ENCODE measurements around the gene ABCB8.
A peak's percentile ranks its signal among the peaks of the same experiment; 100 is the strongest.

The ABCB8 gene

GRCh38 chr7:151057989-151058780, 29.9 kb downstream of the ABCB8 start:
- peak; percentile 89 to 94 for DNase-seq (ENCODE audit: low read depth in 2 of 2)

- DNase-seq (ENCODE audit: low read depth in 2 of 2) = no peak
Measured at GRCh38 chr7:151058781-151059366, 30.6 kb downstream of the ABCB8 start.

DNA sequence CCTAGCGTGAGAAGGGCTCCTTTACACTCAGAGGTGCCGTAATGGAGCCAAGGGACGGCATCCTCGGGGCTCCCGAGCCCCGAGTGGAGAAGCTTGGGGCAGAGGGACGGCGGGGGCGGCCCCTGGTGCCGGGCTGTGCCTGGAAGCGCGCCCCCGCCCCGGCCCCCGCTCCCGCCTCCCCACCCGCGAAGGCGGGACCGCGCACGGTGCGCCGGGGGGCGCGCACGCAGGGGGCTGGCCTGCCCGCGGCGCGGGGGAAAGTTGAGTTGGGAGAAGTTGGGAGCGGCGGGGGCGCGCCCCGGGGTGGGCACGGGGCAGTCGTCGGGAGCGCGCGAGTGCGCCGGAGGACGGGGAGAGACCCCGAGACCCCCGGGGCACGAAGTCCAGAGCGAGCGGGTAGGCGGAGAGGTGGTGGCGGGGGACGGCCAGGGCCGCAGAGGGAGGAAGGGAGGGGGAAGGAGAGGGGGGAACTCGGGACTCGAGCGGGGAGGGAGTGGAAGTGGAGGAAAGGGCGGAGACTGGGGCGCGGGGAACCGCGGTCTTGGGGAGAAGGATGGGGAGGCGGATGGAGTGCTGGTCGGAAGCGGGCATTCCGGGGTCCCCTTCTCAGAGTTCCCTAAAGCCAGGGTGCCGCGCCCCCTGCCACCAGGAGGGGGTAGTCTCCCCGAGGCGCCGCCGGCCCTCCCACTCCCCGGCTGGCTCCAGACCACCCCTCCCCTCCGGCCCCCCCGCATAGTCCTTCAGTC, 31.3 kb downstream of the ABCB8 start, which contains the start of gene SLC4A2:
Gene SLC4A2, plus strand, starts transcription at position 223 of the 746 bp plus-strand sequence. CDS start 2,399 bp downstream, outside the sequence.
- peak; percentile 58 to 69 for DNase-seq (ENCODE audit: low read depth in 2 of 2)

DNA sequence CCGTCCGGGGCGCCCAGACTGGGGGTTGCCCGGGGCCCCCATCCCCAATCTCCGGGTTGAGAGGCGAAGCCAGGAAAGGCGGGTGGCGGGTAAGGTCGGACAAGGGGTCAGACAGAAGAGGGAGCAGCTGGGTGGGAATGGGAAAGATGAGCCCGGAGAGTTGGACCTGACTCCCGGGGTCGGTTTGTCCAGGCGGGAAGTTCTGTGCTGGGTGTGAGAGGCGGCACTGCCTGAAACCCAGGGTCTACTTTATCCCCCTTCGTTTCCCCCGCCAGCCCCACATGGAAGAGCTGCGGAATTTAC, 31.8 kb downstream of the ABCB8 start:
- no peak for DNase-seq (ENCODE audit: low read depth in 2 of 2)

DNA sequence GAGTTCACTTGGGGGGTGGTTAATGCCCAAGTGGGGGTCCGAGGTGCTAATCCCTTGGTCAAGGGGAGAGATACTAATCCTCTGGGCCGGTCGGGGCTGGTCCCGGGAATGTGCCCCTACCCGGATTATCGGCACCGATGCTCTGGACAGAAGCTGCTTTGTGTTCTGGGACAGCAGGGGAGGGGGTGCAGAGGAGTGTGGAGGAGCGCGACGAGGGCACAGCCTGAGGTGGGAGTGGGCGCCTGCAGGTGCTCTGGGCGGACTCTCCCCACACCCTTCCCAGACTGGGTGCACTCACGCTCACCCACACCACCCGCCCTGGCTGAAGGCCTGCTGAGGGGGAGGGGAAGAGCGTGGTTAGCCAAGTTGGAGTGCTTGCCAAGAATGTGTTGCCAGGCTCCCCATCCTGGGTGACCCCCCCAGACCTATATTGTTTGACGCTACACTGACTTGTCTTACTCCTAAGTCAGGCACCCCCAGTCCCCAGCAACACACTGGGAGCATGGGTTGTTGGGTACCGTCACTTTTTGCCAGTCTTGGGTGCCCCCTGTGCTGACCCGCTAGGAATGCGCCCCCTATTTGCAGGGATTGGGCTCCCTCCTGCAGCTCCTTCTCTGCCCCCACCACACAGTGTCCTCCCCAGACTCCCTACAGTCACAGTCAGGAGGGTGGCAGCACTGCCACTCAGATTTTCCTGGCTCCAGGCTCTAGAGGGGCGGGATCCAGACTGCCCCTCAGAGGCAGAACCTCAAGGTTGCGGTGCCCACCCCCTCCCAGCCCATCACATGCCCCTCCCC, 32.4 kb downstream of the ABCB8 start:
- no peak for DNase-seq (ENCODE audit: low read depth in 2 of 2)

- no peak for DNase-seq (ENCODE audit: low read depth in 2 of 2)
Measured at GRCh38 chr7:151061213-151062110, 33.2 kb downstream of the ABCB8 start.

GRCh38 chr7:151062111-151062398, 33.8 kb downstream of the ABCB8 start:
- DNase-seq (ENCODE audit: low read depth in 2 of 2) = no peak

GRCh38 chr7:151062399-151063211, 34.4 kb downstream of the ABCB8 start:
- no peak for DNase-seq (ENCODE audit: low read depth in 2 of 2)

- no peak for DNase-seq (ENCODE audit: low read depth in 2 of 2)
Measured at GRCh38 chr7:151063212-151063561, 34.9 kb downstream of the ABCB8 start.

DNA sequence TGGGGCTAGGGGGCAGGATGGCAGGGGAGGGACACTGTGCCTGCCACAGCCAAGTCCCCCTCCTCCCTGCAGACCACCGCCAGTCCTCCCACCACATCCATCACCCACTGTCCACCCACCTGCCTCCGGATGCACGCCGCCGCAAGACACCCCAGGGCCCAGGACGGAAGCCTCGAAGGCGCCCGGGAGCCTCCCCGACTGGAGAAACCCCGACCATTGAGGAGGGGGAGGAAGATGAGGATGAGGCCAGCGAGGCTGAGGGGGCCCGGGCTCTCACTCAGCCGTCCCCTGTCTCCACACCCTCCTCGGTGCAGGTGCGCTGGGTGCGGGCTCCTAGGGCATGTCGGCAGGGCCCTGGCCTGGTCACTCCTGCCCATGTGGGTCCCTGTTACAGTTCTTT, 36.2 kb downstream of the ABCB8 start:
- DNase-seq (ENCODE audit: low read depth in 2 of 2) = no peak

- no peak for DNase-seq (ENCODE audit: low read depth in 2 of 2)
Measured at GRCh38 chr7:151064993-151065392, 36.7 kb downstream of the ABCB8 start.

DNA sequence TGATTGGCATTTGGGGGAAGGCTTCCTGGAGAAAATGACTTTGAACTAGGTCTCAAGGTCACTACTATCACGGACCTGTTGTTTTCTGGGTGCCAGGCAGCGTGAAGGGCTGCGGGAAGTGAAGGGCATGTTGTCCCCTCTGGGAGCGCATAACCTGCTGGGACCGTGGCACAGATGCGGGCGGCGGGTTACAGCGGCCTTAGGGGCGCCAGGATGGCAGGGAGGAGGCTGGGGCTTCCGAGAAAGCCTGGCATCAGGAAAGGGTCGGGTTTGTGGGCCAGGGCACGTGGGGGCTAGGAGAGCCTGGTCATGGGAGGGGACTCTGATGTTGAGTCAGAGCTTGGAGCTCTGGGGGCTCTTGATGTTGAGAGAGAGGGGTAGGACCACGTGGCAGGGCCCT, 37.3 kb downstream of the ABCB8 start:
- DNase-seq (ENCODE audit: low read depth in 2 of 2) = no peak

GRCh38 chr7:151066273-151066974, 38.2 kb downstream of the ABCB8 start:
- no peak for DNase-seq (ENCODE audit: low read depth in 2 of 2)

DNA sequence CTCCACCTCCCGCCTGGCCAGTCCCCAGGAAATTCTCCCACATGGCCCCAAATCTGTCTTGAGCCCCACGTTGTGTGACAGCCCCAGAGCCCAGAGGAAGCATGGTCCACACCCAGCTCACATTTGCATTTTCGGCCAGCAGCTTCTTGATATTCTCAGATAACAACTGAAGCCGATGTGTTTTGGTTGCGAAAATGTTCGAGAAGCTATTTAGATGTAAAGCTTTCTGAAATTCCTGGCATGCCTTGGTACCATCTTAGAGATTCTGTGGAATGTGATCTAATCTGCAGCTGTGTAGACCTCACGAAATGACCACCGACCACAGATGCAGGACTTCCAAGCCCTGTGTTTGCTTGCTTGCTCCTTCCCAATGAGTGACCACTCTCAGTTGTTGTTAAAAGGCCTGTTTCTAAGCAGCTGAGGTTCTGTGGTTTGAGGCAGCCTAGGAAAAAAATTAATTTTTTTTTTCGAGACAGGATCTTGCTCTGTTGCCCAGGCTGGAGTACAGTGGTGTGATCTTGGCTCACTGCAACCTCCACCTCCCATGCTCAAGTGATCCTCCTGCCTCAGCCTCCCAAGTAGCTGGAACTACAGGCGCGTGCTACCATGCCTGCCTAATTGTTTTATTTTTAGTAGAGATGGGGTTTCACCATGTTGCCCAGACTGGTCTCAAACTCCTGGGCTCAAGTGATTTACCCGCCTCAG, 40.0 kb downstream of the ABCB8 start:
- no peak for DNase-seq (ENCODE audit: low read depth in 2 of 2)

DNA sequence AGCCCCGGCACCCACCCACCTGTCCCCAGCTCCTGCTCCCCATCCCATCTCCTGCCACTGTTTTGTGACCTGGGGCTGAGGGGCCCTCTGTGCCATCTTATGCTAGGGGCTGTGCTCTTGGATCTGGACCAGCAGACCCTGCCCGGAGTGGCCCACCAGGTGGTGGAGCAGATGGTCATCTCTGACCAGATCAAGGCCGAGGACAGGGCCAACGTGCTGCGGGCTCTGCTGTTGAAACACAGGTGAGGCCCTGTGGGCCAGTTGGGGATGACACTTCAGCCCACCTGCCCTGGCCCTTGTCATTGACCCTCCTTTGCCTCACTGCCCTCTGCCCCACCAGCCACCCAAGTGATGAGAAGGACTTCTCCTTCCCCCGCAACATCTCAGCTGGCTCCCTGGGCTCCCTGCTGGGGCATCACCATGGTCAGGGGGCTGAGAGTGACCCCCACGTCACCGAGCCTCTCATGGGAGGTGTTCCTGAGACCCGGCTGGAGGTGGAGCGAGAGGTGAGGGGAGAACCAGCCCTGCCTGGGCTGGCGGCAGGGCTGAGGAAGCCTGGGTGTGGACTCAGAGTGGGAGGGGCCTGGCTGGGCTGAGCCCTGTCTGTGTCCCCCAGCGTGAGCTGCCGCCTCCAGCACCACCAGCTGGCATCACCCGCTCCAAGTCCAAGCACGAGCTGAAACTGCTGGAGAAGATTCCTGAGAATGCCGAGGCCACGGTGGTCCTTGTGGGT, 41.8 kb downstream of the ABCB8 start:
- DNase-seq (ENCODE audit: low read depth in 2 of 2) = no peak

DNA sequence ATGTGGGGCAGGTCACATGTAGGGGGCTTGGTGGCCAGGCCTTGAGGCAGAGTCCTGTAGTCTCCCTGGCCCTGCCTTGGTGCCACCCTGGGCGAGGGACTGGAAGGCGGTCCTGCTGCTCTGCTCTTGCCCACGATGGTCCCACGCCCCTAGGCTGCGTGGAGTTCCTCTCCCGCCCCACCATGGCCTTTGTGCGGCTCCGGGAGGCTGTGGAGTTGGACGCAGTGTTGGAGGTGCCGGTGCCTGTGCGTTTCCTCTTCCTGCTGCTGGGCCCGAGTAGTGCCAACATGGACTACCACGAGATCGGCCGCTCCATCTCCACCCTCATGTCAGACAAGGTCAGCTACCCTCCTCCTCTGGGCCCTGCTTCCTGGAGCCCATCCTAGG, 42.3 kb downstream of the ABCB8 start:
- DNase-seq (ENCODE audit: low read depth in 2 of 2) = no peak

- DNase-seq (ENCODE audit: low read depth in 2 of 2) = no peak
Measured at GRCh38 chr7:151071032-151071866, 43.0 kb downstream of the ABCB8 start.

GRCh38 chr7:151073990-151074389, 45.7 kb downstream of the ABCB8 start:
- DNase-seq (ENCODE audit: low read depth in 2 of 2) = no peak
